Hepatocyte (in vitro differentiated cells): ENCODE data around the gene UNC5A.
"Not testable (repeated sequence)": the region's sequence is repeated elsewhere in the genome, so short reads cannot be mapped to it uniquely, and the experiment has no call there.

Experiments used
- CTCF ChIP-seq: fragments of 200-600 bp; sonication (generic); IDR thresholded peaks from 2 replicates; pipeline ENCODE4 v1.5.1; 2016; ENCODE audit warnings: antibody characterized with exemption, mild to moderate bottlenecking; ENCODE audit not compliant: poor library complexity
- EZH2 ChIP-seq: fragments of 200-600 bp; sonication (generic); IDR thresholded peaks from 2 replicates; pipeline ENCODE4 v1.6.1; 2016; ENCODE audit warnings: antibody characterized with exemption, mild to moderate bottlenecking, borderline replicate concordance
- EZH2phosphoT487 ChIP-seq: fragments of 200-600 bp; sonication (generic); IDR thresholded peaks from one replicate; pipeline ENCODE4 v1.6.1; 2018; ENCODE audit warnings: antibody characterized with exemption, mild to moderate bottlenecking, low read depth, moderate library complexity; ENCODE audit not compliant: unreplicated experiment, severe bottlenecking

GRCh38 chr5:176870644-176871043, 60.3 kb downstream of the UNC5A start:
- TF ChIP-seq EZH2, CTCF, EZH2phosphoT487: not testable (repeated sequence)
